Inflammatory macrophage treated with lipopolysaccharide for 4 hours (primary cell): ENCODE results near the gene SNX32.

Source experiments
- DNase-seq: peaks from one replicate; pipeline ENCODE4 v3.0.0-alpha.2; 2020

The SNX32 gene

GRCh38 chr11:65869643-65870306 lies 36.0 kb downstream of the SNX32 start:
- DNase-seq, result no peak

DNA sequence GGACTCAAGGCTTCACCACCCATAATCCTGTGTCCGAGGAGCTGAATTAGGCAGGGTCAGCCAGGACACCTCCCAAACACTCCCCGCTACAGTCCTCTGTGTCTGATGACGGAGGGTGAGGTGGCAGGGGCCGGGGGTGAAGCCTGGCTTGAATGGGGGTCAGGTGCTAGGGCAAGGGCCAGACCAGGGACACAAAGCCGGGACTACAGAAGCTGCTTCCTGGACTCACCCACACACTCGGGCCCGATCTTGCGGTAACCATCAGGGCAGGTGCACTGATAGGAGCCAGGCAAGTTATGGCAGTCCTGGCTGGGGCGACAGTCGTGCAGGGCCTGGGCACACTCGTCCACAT lies 36.5 kb downstream of the SNX32 start:
- DNase-seq, result no peak

- no peak for DNase-seq
Measured at GRCh38 chr11:65870706-65871681, 37.2 kb downstream of the SNX32 start.

DNA sequence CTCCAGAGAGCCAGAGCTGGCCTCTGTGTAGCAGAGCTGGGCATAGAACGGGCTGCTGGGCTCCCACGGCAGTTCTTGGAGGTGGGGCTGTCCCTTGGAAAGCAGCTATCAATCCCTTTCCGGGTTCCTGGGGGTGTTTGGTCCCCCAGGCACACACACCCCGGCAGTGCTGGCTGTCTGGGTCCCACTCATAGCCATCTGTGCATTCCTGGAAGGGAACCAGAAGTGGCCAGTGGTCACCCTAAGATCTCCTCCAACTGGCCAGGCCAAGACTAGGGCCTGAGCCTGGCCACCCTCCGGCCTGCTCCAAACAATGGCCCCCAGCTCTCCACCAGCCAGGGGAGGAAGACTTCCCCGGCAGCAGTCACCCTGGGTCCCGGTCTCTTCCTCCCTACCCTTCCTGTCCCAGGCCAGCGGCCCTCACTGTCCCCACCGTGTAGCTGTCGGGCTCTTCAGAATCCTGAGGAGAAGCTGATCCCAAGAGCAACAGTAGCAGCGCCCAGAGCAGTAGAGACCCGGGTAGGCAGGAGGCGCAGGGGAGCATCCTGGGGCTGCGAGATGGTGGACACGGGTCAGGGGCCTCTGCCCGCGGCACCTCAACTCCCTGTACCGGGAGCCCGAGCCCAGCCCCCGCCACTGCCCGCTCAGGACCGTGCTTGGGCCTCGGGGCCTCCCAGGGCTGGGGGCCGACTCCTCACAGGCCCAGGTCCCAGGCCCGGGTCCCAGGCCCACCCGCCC lies 38.2 kb downstream of the SNX32 start:
- no peak for DNase-seq

GRCh38 chr11:65872586-65873317 lies 39.0 kb downstream of the SNX32 start, which contains the start of gene EFEMP2:
TSS of gene EFEMP2 (minus strand) at chr11:65872800. CDS start at chr11:65872354, 446 bp downstream.
- peak; percentile 14 for DNase-seq

DNA sequence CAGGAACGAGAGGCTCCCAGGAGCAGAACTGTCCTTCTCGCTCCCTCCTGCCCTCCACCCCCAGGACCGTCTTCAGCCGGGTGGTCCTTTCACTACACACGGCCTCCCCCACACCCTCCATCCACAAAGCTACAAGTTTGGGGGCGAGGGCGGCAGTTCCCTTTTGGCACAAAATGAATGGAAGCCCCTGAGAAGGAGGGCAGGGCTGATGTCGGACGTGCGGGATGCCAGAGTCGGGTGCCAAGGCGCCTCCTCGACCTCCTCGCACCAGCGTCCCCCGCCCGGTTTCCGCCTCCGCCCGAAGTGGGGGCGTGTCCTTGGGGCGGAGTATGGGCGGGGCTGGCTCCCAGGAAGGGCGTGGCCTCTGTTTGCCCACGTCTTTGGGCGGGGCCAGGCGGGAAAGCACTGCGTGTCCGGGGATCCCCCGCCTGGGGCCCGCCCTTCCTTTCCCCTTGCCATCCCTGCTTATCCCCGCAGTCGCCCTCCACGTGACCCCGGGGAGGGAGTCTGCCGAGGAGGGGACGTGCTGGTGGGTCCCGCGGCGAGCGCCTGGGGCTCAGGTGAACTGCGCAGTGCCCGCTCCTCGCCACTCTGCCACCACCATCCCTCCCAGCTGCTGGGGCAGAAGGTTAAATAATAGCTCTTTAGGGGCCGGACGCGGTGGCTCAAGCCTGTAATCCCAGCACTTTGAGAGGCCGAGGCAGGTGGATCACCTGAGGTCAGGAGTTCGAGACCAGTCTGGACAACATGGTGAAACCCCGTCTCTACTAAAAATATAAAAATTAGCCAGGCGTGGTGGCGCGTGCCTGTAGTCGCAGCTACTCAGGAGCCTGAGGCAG lies 39.8 kb downstream of the SNX32 start:
- DNase-seq, result peak; percentile 93

DNA sequence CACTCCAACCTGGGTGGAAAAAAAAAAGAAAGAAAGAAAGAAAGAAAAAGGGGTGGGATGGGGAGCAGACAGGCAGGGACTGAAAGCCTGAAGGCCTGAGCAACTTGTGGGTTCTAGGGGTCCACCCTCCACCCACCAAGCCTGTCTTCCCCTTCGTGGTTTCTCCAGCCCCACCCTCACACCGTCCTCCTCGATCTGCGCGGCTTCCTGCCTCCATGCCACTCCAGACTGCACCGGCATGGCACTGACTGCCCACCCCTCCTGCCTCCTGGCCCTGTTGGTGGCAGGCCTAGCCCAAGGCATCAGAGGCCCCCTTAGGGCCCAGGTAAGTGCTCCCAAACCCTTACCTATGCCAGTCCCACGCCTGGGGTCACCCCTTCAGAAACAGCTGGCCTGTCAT lies 45.9 kb downstream of the SNX32 start, which contains the start of gene CTSW:
CTSW (plus strand) TSS at position 221 of the 400 bp plus-strand sequence; CDS start at position 239, 18 bp downstream.
- DNase-seq, result peak; percentile 26

- no peak for DNase-seq
Measured at GRCh38 chr11:65880027-65880426, 46.3 kb downstream of the SNX32 start.

DNA sequence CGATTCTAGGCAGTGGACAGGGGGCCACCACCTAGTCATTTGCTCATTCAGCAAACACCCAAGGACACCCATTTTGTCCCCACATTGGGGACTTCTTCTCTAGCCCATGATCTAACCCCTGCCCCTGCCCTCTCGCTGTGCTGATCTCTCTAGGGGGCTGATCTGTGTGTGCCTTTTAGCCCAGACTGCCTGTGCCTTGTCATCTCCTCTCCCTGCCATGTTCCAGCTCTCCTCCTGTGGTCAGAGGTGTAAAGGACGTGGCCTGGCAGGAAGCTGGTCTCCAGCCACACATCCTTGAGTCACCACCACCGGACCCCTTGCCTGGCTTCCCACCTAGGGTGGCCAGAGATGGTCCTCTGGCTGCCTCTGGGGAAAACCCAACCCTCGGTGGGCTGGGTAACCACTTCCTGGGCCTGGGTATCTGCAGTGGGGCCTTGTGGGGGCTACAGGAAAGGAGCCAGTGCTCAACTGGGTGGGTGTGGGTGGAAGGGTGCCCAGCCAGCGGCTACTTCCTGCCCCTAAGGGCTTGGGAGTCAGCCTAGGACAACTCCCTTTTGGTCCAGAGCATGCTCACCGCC lies 47.2 kb downstream of the SNX32 start:
- no peak for DNase-seq

GRCh38 chr11:65882120-65883057 lies 48.6 kb downstream of the SNX32 start:
- DNase-seq, result no peak

- DNase-seq, result no peak
Measured at GRCh38 chr11:65883058-65883761, 49.4 kb downstream of the SNX32 start.

GRCh38 chr11:65883786-65884715 lies 50.3 kb downstream of the SNX32 start:
- DNase-seq, result no peak

DNA sequence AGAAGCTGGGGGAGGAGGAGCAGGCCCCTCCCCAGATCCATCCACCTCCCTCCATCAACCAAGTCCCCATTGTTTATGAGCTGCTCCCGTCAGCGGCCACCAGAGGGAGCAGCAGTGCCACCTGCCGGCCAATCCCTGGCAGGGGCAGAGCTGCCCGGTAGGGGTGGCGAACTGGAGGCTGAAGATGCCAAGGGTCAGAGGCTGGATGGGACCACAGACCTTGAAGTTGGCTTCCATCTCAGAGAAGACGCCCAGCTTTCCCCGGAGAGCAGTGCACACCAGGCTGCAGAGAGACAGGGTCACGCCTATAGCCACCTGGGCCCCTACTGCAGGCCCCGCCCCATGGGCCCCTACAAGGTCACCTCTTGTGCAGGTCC lies 50.9 kb downstream of the SNX32 start:
- DNase-seq, result peak; percentile 79

DNA sequence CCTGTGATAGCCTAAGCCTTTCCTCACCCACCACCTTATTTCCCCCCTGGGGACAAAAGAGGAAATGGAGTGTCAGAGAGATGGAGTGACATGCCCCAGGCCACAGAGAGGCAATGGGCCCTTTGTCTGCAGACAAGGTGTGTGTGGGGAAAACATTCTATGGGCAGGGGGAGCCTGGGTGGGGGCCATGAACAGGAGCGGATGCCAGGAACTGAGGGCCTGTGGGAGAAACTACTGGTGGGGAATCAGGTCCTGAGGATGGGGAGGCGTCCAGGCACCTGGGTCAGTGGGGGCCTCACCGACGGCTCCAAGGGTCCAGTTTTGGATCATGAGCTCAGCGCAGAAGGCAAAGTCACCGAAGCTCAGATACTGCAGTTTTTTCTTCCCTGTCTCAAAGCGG lies 51.5 kb downstream of the SNX32 start:
- DNase-seq, result no peak

DNA sequence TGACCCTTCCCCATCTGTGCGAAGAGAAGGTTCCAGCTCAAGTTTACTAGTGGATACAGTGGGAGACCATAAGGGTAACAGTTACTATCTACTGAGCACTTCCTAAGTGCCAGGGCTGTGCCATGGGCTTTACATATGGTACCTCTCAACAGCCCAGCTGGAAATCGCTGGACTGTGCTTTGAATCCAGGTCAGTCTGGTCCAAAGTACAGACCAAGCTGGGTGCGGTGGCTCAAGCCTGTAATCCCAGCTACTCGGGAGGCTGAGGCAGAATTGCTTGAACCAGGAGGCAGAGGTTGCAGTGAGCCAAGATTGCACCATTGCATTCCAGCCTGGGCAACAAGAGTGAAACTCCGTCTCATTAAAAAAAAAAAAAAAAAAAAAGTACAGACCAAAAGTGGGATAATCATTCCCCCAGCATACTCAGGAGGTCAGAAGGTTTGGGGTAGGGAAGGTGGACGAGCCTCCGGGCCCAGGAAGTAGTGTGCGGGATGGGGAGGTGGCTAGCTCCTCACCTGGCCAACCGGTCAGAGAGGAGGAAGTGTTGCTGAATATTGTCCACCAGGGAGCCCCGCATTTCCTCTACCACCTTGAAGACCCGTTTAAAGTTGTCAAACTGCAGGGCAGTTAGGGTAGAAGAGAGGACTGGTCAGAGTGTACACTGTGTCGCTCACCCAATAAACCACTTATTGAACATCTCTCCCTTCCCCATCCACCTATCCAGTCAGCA lies 52.2 kb downstream of the SNX32 start:
- DNase-seq, result no peak

DNA sequence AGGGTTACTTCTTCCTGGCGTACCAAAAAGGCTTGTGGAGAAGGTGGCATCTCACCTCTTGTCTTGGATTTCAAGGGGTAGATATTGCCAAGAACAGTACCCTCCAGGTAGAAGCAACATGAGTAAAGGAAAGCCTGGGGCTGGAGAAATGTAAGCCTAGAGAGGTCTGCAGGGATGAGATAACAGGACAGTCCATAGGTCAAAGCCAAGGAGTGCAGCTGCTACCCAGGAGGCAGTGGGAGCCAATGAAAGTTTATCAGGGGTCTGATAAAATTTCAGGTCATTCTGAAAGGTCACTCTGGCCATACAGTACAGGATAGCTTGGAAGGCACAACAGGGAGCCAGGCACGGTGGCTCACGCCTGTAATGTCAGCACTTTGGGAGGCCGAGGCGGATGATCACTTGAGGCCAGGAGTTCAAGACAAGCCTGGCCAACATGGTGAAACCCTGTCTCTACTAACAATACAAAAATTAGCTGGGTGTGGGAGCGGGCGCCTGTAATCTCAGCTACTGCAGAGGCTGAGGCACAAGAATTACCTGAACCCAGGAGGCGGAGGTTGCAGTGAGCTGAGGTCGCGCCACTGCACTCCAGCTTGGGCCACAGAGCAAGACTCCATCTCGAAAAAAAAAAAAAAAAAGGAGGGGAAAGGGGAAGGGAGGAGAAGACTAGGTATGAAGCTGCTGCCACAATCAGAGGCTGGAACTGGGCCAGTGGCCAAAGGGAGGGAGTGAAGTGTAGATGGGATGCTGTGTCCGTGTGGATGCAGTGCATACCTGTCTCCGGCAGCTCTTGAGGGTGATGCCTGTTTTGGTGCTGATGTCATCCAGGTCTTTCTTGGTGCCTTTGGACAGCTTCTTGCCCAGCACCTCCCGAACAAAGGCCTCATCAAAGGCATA lies 53.3 kb downstream of the SNX32 start:
- no peak for DNase-seq
